ENCODE results near the gene PHOSPHO1.
"Not testable (repeated sequence)": the region's sequence is repeated elsewhere in the genome, so short reads cannot be mapped to it uniquely, and the experiment has no call there.

Gene PHOSPHO1

DNA sequence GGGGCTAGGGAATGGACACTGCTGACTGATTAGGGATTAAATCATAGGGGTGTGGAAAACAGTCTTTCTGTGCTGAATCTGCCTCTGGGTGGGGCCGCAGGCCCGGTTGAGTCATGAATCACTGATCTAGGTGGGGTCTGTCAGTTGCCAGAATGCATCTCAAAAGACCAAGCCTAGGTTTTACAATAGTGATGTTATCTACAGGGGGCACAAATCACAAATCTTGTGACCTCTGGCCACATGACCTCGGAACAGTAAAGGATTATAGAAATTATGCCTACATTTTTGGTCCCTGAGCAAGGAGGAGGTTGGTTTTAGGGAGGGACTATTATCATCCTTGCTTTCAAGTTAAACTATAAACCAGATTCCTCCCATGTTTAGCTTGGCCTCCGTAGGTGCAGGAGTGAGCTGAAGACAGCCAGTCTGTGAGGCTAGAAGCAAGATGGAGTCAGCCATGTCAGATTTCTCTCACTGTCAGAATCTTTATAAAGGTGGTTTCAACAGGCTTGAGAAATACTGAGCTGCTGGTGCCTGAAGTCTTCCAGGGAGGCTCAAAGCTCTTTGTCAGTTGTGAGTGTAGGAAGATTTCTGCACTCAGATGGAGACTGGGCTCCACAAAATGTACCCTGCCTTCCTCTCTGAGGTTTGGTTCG, 33.1 kb downstream of the PHOSPHO1 start:
- peaks cover 4% of the 10 kb centered on the region; the same call in 1 of the 2 replicates for H3K27me3 ChIP-seq (ENCODE audit: insufficient read depth, low read length)
- no peaks in the 10 kb centered on the region for H3K4me1 ChIP-seq (ENCODE audit: insufficient read depth, low read length)
- H3K27ac ChIP-seq (ENCODE audit: low read length): no peak overlapping the region
- no peak overlapping the region for H3K9ac ChIP-seq (ENCODE audit: low read depth, low read length)
- H3K36me3 ChIP-seq (ENCODE audit: insufficient read depth, low read depth, low read length): no peaks in the 10 kb centered on the region
- no peaks in the 10 kb centered on the region for H3K9me3 ChIP-seq (ENCODE audit: insufficient read depth, low read depth, low read length)
- no peak overlapping the region for H3K4me3 ChIP-seq (ENCODE audit: low read length)

DNA sequence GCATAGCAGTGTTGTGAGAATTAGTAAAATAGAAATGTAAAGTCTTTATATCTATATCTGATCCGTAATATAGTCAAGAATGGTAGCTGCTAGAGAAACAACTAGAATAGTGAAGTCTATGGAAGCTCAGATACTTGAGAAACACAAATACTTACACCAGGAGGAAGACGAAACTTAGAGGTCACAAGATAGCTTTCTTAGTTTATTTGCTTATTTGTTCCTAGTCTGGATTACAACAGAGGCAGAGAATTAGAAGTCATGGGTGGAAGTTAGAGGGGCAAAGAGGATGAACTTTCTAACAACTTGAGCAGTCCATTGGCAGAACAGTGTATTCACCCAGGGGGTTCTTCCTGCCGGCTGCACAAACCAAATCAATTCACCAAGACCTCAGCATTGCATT, 34.1 kb downstream of the PHOSPHO1 start:
- H3K4me1 ChIP-seq (ENCODE audit: insufficient read depth, low read length): no peaks in the 10 kb centered on the region
- no peak overlapping the region for H3K4me3 ChIP-seq (ENCODE audit: low read length)
- H3K27me3 ChIP-seq (ENCODE audit: insufficient read depth, low read length): no peaks in the 10 kb centered on the region
- H3K9me3 ChIP-seq (ENCODE audit: insufficient read depth, low read depth, low read length): no peaks in the 10 kb centered on the region
- no peaks in the 10 kb centered on the region for H3K36me3 ChIP-seq (ENCODE audit: insufficient read depth, low read depth, low read length)
- no peak overlapping the region for H3K27ac ChIP-seq (ENCODE audit: low read length)
- H3K9ac ChIP-seq (ENCODE audit: low read depth, low read length): no peak overlapping the region

DNA sequence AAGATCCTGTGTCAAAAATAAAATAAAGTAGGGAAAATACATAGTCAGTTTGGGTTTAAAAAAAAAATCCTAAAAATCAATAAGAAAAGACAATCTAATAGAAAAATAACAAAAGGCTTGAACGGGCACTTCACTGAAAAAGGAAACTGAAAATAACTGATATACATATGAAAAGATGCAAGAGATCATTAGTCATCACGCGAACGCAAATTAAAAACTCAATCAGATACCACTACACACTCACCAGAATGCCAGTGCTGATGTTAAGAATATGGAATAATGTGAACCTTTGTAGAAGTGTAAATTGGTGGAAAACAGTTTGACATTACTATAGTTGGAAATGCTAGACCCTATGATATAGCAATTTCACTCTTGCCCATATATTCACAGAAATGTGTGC, 34.8 kb downstream of the PHOSPHO1 start:
- Histone ChIP-seq H3K27ac (ENCODE audit: low read length) (no peak overlapping the region), H3K4me1 (ENCODE audit: insufficient read depth, low read length) (no peaks in the 10 kb centered on the region), H3K9ac (ENCODE audit: low read depth, low read length) (no peak overlapping the region), H3K4me3 (ENCODE audit: low read length) (no peak overlapping the region), H3K36me3 (ENCODE audit: insufficient read depth, low read depth, low read length) (no peaks in the 10 kb centered on the region), H3K9me3 (ENCODE audit: insufficient read depth, low read depth, low read length) (no peaks in the 10 kb centered on the region), H3K27me3 (ENCODE audit: insufficient read depth, low read length) (no peaks in the 10 kb centered on the region)

DNA sequence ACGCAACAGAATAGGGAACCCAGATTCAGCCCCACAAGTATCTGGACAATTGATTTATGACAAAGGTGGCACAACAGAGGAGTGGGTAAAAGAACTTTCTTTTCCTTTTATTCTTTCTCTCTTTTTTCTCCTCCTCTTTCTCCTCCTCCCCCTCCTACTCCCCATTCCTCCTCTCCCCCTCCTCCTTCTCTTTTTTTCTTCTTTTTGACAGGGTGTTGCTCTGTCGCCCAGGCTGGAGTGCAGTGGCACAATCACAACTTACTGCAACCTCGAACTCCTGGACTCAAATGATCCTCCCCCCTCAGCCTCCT, 36.3 kb downstream of the PHOSPHO1 start:
- no peaks in the 10 kb centered on the region for H3K36me3 ChIP-seq (ENCODE audit: insufficient read depth, low read depth, low read length)
- no peaks in the 10 kb centered on the region for H3K9me3 ChIP-seq (ENCODE audit: insufficient read depth, low read depth, low read length)
- no peaks in the 10 kb centered on the region for H3K4me1 ChIP-seq (ENCODE audit: insufficient read depth, low read length)
- no peak overlapping the region for H3K27ac ChIP-seq (ENCODE audit: low read length)
- H3K4me3 ChIP-seq (ENCODE audit: low read length): peak overlapping the region; percentile 67; the same call in 1 of the 2 replicates
- H3K9ac ChIP-seq (ENCODE audit: low read depth, low read length): no peak overlapping the region; the same call in 1 of the 2 replicates
- H3K27me3 ChIP-seq (ENCODE audit: insufficient read depth, low read length): no peaks in the 10 kb centered on the region

DNA sequence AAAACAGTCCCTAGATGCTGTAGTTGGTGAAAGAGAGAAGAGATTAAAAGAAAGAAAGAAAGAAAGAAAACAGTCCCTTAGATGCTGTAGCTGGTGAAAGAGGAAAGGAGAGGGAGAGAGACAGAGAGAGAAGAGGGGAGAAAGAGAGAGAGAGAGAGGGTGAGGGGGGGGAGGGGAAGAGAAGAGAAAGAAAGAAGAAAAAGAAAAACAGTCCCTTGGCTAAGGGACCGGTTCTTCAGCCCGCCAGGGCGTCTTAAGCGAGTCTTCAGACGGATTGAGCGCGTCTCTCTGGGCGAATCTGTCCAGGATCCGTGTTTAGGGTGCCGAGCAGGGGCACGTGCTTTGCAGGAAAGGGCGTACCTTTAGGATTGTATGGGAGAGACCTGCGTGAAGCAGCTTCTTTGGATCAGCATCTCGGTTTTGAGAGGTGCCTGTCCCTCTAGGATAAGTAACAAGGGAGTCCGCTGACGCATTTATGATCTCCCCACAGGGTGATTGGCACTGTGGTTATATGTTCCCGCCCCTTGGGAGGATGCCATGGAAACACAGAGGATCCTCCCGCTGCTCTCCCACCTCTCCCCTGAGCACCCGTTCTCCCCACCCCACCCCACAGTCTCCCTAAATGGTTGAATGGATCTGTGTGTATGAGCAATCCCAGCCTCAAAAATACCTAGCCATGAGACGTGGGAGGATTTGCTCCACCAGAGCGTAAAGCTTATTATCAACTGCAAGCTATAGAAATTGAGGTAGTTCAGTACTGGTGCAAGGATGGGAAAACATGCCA, 36.9 kb downstream of the PHOSPHO1 start:
- no peaks in the 10 kb centered on the region for H3K9me3 ChIP-seq (ENCODE audit: insufficient read depth, low read depth, low read length)
- H3K9ac ChIP-seq (ENCODE audit: low read depth, low read length): peak overlapping the region; percentile 88; the same call in 1 of the 2 replicates
- no peak overlapping the region for H3K27ac ChIP-seq (ENCODE audit: low read length)
- H3K4me3 ChIP-seq (ENCODE audit: low read length): peak overlapping the region; percentile 67
- no peaks in the 10 kb centered on the region for H3K4me1 ChIP-seq (ENCODE audit: insufficient read depth, low read length)
- no peaks in the 10 kb centered on the region for H3K36me3 ChIP-seq (ENCODE audit: insufficient read depth, low read depth, low read length)
- no peaks in the 10 kb centered on the region for H3K27me3 ChIP-seq (ENCODE audit: insufficient read depth, low read length)

DNA sequence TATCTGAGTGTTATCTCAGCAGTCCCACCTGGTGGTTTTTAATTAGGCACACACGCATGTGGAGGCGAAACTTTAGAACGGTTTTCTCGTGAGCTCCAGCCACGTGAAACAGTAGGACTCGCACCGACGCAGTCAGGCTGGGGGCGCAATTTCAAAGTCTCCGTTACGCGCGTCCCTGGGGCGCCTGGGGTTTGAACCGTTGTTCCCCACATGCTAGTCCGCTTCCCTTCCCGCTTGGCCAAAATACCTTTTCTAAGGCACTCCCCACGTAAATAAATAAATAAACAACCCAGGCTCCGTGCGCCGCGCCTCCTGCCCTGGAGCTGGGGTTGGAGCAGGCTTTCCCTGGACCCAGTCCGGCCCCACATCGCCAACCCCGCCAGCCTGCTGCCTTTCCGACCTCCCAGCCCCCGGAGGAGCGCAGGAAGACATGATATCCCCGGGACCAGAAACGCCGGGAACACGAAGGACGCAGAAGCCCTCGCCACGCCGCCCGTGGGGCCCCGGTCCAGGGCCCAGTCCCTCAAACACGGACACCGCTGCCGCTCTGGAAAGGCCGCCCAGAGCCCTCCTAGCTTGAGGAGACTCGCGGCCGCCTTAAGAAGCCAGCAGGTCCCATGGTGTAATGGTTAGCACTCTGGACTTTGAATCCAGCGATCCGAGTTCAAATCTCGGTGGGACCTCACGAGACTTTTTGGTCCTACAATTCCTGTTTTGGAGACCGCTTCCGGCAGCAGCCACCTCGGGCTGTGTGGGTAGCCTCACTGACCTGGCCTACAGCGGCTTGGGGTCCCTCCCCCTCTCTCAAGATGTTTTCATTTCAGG, 38.5 kb downstream of the PHOSPHO1 start:
- H3K4me1 ChIP-seq (ENCODE audit: insufficient read depth, low read length): no peaks in the 10 kb centered on the region
- H3K36me3 ChIP-seq (ENCODE audit: insufficient read depth, low read depth, low read length): no peaks in the 10 kb centered on the region
- H3K27ac ChIP-seq (ENCODE audit: low read length): peak overlapping the region; percentile 86
- H3K9me3 ChIP-seq (ENCODE audit: insufficient read depth, low read depth, low read length): no peaks in the 10 kb centered on the region
- H3K9ac ChIP-seq (ENCODE audit: low read depth, low read length): peak overlapping the region; percentile 88
- no peaks in the 10 kb centered on the region for H3K27me3 ChIP-seq (ENCODE audit: insufficient read depth, low read length)
- H3K4me3 ChIP-seq (ENCODE audit: low read length): peak overlapping the region; percentile 67

DNA sequence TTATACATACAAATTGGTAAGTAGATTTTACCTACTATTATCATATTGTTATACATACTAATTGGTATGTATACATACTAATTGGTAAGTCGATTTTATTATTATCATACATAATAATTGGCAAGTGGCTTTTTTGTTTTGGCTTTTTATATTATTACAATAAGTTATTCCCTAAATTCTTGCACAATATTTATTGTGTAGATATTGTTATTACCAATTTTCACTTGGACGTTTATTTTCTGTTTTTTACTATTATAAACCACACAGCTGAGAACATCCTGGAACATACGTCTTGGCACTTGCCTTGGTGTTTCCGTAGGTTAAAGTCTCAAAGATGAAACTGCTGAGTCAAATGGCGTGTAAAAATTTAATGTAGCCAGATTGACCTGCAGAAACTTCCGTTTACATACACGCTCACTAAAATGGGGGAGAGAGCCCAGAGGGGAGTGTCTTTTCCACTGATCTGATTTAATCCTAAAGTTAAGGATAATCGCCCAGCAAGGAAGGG, 39.1 kb downstream of the PHOSPHO1 start:
- no peaks in the 10 kb centered on the region for H3K9me3 ChIP-seq (ENCODE audit: insufficient read depth, low read depth, low read length)
- peak overlapping the region; percentile 67 for H3K4me3 ChIP-seq (ENCODE audit: low read length)
- peak overlapping the region; percentile 88; the same call in 1 of the 2 replicates for H3K9ac ChIP-seq (ENCODE audit: low read depth, low read length)
- no peaks in the 10 kb centered on the region for H3K27me3 ChIP-seq (ENCODE audit: insufficient read depth, low read length)
- H3K36me3 ChIP-seq (ENCODE audit: insufficient read depth, low read depth, low read length): no peaks in the 10 kb centered on the region
- peak overlapping the region; percentile 86 for H3K27ac ChIP-seq (ENCODE audit: low read length)
- no peaks in the 10 kb centered on the region for H3K4me1 ChIP-seq (ENCODE audit: insufficient read depth, low read length)

DNA sequence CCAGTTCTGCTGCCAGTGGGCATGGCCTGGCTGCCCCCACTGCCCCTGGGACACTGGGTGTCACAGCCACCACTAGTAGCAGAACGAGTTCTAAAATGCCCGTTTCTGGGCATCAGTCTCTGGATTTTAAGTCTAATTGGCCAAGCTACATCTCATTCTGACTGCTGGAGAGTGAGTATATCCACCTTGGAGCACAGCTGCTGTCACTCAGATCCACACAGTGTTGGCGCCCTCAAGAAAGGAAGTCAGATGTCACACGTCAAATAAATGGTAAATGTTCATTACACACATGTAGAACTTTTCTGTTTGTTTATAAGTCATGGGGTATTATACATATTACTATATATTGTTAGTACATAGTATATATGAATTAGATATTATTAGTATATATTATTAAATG, 39.7 kb downstream of the PHOSPHO1 start:
- no peaks in the 10 kb centered on the region for H3K4me1 ChIP-seq (ENCODE audit: insufficient read depth, low read length)
- H3K4me3 ChIP-seq (ENCODE audit: low read length): no peak overlapping the region
- no peak overlapping the region for H3K9ac ChIP-seq (ENCODE audit: low read depth, low read length)
- H3K27me3 ChIP-seq (ENCODE audit: insufficient read depth, low read length): no peaks in the 10 kb centered on the region
- H3K9me3 ChIP-seq (ENCODE audit: insufficient read depth, low read depth, low read length): peaks cover under 1% of the 10 kb centered on the region
- H3K36me3 ChIP-seq (ENCODE audit: insufficient read depth, low read depth, low read length): no peaks in the 10 kb centered on the region
- no peak overlapping the region for H3K27ac ChIP-seq (ENCODE audit: low read length)

DNA sequence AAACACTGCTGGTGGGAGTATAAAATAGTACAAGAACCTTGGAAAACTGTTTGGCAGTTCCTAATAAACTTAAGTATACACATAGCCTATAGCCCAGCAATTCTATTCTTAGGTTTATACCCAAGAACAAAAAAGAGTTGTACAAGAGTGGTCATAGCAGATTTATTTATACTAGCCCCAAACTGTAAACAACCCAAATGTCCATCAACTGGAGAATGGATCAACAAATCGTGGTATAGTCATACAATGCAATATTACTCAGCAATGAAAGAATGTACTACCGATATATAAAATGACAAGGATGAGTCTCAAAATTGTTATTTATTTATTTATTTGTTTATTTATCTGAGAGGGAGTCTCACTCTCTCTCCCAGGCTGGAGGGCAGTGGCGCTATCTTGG, 43.3 kb downstream of the PHOSPHO1 start:
- Histone ChIP-seq H3K27ac (ENCODE audit: low read length) (no peak overlapping the region), H3K27me3 (ENCODE audit: insufficient read depth, low read length) (no peaks in the 10 kb centered on the region), H3K4me3 (ENCODE audit: low read length) (no peak overlapping the region), H3K36me3 (ENCODE audit: insufficient read depth, low read depth, low read length) (no peaks in the 10 kb centered on the region), H3K9me3 (ENCODE audit: insufficient read depth, low read depth, low read length) (peaks cover 5% of the 10 kb centered on the region), H3K4me1 (ENCODE audit: insufficient read depth, low read length) (no peaks in the 10 kb centered on the region), H3K9ac (ENCODE audit: low read depth, low read length) (no peak overlapping the region)

DNA sequence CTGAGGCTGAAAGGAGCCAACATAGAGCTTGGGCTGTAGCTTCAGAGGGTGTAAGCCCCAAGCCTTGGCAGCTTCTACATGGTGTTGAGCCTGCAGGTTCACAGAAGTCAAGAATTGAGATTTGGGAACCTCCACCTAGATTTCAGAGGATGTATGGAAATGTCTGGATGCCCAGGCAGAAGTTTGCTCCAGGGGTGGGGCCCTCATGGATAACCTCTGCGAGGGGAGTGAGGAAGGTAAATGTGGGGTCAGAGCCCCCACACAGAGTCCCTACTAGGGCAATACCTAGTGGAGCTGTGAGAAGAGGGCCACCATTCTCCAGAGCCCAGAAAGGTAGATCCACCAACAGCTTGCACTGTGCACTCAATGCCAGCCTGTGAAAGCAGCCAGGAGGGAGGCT, 45.2 kb downstream of the PHOSPHO1 start:
- not testable (repeated sequence) for H3K27ac ChIP-seq (ENCODE audit: low read length); H3K4me3 ChIP-seq (ENCODE audit: low read length); H3K27me3 ChIP-seq (ENCODE audit: insufficient read depth, low read length)

DNA sequence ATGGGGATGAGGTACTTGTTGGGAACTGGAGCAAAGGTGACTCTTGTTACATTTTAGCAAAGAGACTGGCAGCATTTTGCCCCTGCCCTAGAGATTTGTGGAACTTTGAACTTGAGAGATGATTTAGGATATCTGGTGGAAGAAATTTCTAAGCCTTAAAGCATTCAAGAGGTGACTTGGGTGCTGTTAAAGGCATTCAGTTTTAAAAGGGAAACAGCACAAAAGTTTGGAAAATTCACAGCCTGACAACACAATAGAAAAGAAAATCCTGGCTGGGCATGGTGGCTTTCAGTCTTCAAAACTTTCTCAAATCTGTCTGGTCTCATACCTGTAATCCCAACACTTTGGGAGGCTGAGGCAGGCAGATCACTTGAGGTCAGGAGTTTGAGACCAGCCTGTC, 46.1 kb downstream of the PHOSPHO1 start:
- not testable (repeated sequence) for H3K4me3 ChIP-seq (ENCODE audit: low read length); H3K27me3 ChIP-seq (ENCODE audit: insufficient read depth, low read length); H3K36me3 ChIP-seq (ENCODE audit: insufficient read depth, low read depth, low read length); H3K27ac ChIP-seq (ENCODE audit: low read length); H3K9me3 ChIP-seq (ENCODE audit: insufficient read depth, low read depth, low read length); H3K9ac ChIP-seq (ENCODE audit: low read depth, low read length); H3K4me1 ChIP-seq (ENCODE audit: insufficient read depth, low read length)

More for the DNA sequence above, 45.2 kb downstream of the PHOSPHO1 start:
- not testable (repeated sequence) for H3K36me3 ChIP-seq (ENCODE audit: insufficient read depth, low read depth, low read length); H3K4me1 ChIP-seq (ENCODE audit: insufficient read depth, low read length); H3K9me3 ChIP-seq (ENCODE audit: insufficient read depth, low read depth, low read length); H3K9ac ChIP-seq (ENCODE audit: low read depth, low read length)

Data from iPS-20b (cell line).